Measurements from ENCODE around the gene YBX2.

Gene YBX2

DNA sequence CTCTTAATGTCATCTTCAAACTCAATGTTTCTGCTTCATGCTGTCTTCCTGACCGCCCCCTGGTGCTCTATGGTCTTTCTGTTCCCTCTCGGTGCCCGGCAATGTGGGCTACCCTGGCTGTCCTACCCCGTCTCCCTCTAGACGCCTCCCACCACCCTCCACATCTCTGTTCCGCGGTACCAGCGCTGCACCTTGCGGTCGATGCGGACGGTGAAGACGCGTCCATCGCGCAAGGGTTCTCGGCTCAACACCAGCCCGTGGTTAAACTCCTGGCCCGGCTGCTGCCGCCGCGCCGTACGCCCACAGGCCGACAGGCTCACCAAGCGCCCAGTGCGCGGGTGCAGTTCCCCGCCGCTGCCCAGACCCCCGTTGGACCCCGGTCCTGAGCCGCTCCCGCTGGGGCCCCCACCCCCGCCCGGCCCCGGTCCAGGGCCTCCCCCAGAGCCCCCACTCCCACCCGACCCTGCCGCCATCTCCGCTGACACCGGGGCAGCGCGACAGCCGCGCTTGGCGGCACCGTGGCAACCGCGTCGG is 34.5 kb upstream of the YBX2 start, which contains the start of gene NEURL4:
TSS of gene NEURL4 (minus strand) at position 496 of the 534 bp plus-strand sequence. CDS start at position 473, 23 bp downstream.
- TF ChIP-seq CTCF (IDR thresholded peaks at IDR 0.05; ENCODE audit: control extremely low read depth, extremely low read depth, low read depth, missing control alignments), result no peak
- POLR2A ChIA-PET, result interaction anchor here (0.6 to 1.7 kb wide), 5 partner anchors 13 to 67 kb away, joined by 3 to 6 read pairs (median 4); partner anchors contain the start of gene GPS2

GRCh38 chr17:7328009-7328408 is 33.6 kb upstream of the YBX2 start:
- ChIA-PET CTCF (interaction anchor here (0.6 to 2.4 kb wide), 4 partner anchors 8 to 233 kb away, joined by 3 to 16 read pairs (median 8); partner anchors contain the start of gene ACAP1), POLR2A (no interaction called here)
- DNase-seq (ENCODE audit: extremely low spot score), result no peak
- TF ChIP-seq CTCF (IDR thresholded peaks at IDR 0.05; ENCODE audit: control extremely low read depth, extremely low read depth, low read depth, missing control alignments), result no peak

More for the DNA sequence above, 34.5 kb upstream of the YBX2 start, which contains the start of gene NEURL4:
- CTCF ChIA-PET, result interaction anchor here (0.6 to 3.7 kb wide), 8 partner anchors 9 to 358 kb away, joined by 3 to 15 read pairs (median 6); partner anchors contain the start of genes GPS2 and TP53
- DNase-seq (ENCODE audit: extremely low spot score), result no peak

DNA sequence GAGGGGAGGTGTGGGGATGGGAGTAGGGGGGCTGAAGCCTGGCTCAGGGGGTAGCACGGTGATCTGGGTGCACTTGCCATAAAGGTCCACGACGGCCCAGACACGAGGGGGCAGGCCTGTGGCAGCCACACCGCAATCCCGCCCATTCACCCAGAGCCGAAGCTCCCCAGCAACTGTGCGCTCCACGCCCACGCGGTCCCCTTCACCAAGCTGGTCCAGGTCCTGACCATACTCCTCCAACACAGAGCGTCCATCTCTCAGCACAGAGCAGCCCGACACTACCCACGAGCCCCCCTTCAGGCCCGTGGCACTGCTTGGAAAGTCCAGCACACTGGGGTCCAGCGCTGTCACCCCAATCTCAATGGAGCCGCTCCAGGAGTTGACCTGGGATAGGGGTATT is 33.1 kb upstream of the YBX2 start:
- POLR2A ChIA-PET, result no interaction called here
- CTCF ChIA-PET, result interaction anchor here (1.1 to 2.4 kb wide), 5 partner anchors 9 to 233 kb away, joined by 3 to 16 read pairs (median 4); partner anchors contain the start of gene ACAP1
- DNase-seq (ENCODE audit: extremely low spot score), result no peak
- TF ChIP-seq CTCF (IDR thresholded peaks at IDR 0.05; ENCODE audit: control extremely low read depth, extremely low read depth, low read depth, missing control alignments), result no peak

GRCh38 chr17:7327056-7327455 is 32.6 kb upstream of the YBX2 start:
- CTCF ChIA-PET, result interaction anchor here (1.0 to 2.4 kb wide), 8 partner anchors 9 to 233 kb away, joined by 3 to 16 read pairs (median 4); partner anchors contain the start of gene ACAP1
- POLR2A ChIA-PET, result no interaction called here
- DNase-seq (ENCODE audit: extremely low spot score), result no peak

GRCh38 chr17:7326186-7326585 is 31.7 kb upstream of the YBX2 start:
- TF ChIP-seq CTCF (IDR thresholded peaks at IDR 0.05; ENCODE audit: control extremely low read depth, extremely low read depth, low read depth, missing control alignments), result no peak
- ChIA-PET POLR2A (no interaction called here), CTCF (interaction anchor here (1.0 to 3.6 kb wide), 9 partner anchors 10 to 234 kb away, joined by 3 to 32 read pairs (median 4); partner anchors contain the start of genes ACAP1 and GPS2)
- DNase-seq (ENCODE audit: extremely low spot score), result no peak

More at GRCh38 chr17:7327056-7327455, 32.6 kb upstream of the YBX2 start:
- TF ChIP-seq CTCF (IDR thresholded peaks at IDR 0.05; ENCODE audit: control extremely low read depth, extremely low read depth, low read depth, missing control alignments), result no peak

- no peak for TF ChIP-seq CTCF (IDR thresholded peaks at IDR 0.05; ENCODE audit: control extremely low read depth, extremely low read depth, low read depth, missing control alignments)
- CTCF ChIA-PET, result interaction anchor here (0.6 to 3.6 kb wide), 13 partner anchors 10 to 236 kb away, joined by 3 to 32 read pairs (median 5); partner anchors contain the start of genes ACAP1, GABARAP, GPS2 and TMEM95
- POLR2A ChIA-PET, result no interaction called here
- DNase-seq (ENCODE audit: extremely low spot score), result no peak
Observed at GRCh38 chr17:7325031-7325528, 30.6 kb upstream of the YBX2 start.
